K562 (cell line): ENCODE measurements around the gene SBF1.

Experiments
- CBX3 ChIP-seq, 2 experiments: IDR thresholded peaks; 1 replicate in 1 of 2; 2 replicates in 1 of 2; pipeline ENCODE4 v1.6.1; 2012; ENCODE audit warnings: inconsistent platforms in 2 of 2, low read length in 2 of 2, borderline replicate concordance in 1 of 2, control low read depth in 1 of 2
- JUN ChIP-seq, 2 experiments: sonication (generic) in 1 of 2; formaldehyde crosslinking in 1 of 2; IDR thresholded peaks; 2 replicates each; pipeline versions ENCODE4 v1.6.1 to v1.8.0; 2012 to 2022; ENCODE audit warnings: borderline replicate concordance in 2 of 2, mild to moderate bottlenecking in 2 of 2, improper control_type of control experiment in 1 of 2, low read depth in 1 of 2, low read length in 1 of 2, missing genetic modification reagents in 1 of 2
- POLR2AphosphoS5 ChIP-seq: IDR thresholded peaks from 2 replicates; pipeline ENCODE4 v1.6.1; 2011; ENCODE audit warnings: mild to moderate bottlenecking, low read depth, low read length, moderate library complexity; ENCODE audit not compliant: control insufficient read depth, insufficient read depth
- SMAD4 ChIP-seq: fragments of 250-450 bp; sonication (Bioruptor Pico); conservative IDR thresholded peaks from 2 replicates; pipeline ENCODE4 v1.8.0; 2021; ENCODE audit warnings: inconsistent platforms, mild to moderate bottlenecking, moderate library complexity
- ZFP1 ChIP-seq: fragments of 450-650 bp; formaldehyde crosslinking; IDR thresholded peaks from 2 replicates; pipeline ENCODE4 v1.4.0; 2020; ENCODE audit warnings: mild to moderate bottlenecking, mixed read lengths
- ZNF217 ChIP-seq: sonication (generic); formaldehyde crosslinking; IDR thresholded peaks from 2 replicates; pipeline ENCODE4 v1.8.0; 2022; ENCODE audit warnings: mild to moderate bottlenecking, missing genetic modification reagents
- ZNF232 ChIP-seq: sonication (generic); formaldehyde crosslinking; IDR thresholded peaks from 2 replicates; pipeline ENCODE4 v1.8.0; 2022; ENCODE audit warnings: mild to moderate bottlenecking, missing genetic modification reagents
- TF ChIP-seq, protein P1 (sequence below), 3 experiments: IDR thresholded peaks in 2 of 3; conservative IDR thresholded peaks in 1 of 3; 2 replicates each; pipeline ENCODE4 v1.5.1; 2011 to 2012; ENCODE audit warnings: low read length in 3 of 3, mild to moderate bottlenecking in 3 of 3, control low read depth in 2 of 3, improper control_type of control experiment in 1 of 3, inconsistent platforms in 1 of 3, low read depth in 1 of 3, mixed read lengths in 1 of 3, moderate library complexity in 1 of 3; ENCODE audit not compliant: insufficient read depth in 2 of 3

DNA sequence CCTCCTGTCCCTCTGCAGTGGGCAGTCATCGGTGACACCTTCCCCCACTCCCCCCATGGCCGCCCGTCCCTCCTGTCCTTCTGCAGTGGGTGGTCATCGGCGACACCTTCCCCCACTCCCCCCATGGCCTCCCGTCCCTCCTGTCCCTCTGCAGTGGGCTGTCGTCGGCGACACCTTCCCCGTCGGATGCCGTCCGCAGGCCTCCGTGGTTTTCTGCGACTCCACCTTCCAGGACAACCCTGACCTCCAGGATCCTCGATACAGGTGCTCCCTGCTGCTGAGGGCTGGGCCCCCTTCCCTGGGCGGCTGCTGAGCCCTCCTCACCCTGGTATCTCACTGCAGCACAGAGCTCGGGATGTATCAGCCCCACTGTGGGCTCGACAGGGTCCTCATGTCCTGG, 14.1 kb upstream of the SBF1 start:
- TF ChIP-seq SMAD4 = no peak
- no peak for TF ChIP-seq JUN (IDR thresholded peaks at IDR 0.05; ENCODE audit: borderline replicate concordance, low read depth, low read length)
- TF ChIP-seq JUN (CRISPR knock-in tag; IDR thresholded peaks at IDR 0.05; ENCODE audit: borderline replicate concordance) = no peak
- TF ChIP-seq ZNF217 = no peak
- no peak for TF ChIP-seq POLR2AphosphoS5
- no peak for TF ChIP-seq CBX3 (IDR thresholded peaks at IDR 0.05; ENCODE audit: borderline replicate concordance in 1 of 2, low read length in 2 of 2)
- TF ChIP-seq ZNF232 (CRISPR knock-in tag) = no peak
- TF ChIP-seq, protein P1, sequence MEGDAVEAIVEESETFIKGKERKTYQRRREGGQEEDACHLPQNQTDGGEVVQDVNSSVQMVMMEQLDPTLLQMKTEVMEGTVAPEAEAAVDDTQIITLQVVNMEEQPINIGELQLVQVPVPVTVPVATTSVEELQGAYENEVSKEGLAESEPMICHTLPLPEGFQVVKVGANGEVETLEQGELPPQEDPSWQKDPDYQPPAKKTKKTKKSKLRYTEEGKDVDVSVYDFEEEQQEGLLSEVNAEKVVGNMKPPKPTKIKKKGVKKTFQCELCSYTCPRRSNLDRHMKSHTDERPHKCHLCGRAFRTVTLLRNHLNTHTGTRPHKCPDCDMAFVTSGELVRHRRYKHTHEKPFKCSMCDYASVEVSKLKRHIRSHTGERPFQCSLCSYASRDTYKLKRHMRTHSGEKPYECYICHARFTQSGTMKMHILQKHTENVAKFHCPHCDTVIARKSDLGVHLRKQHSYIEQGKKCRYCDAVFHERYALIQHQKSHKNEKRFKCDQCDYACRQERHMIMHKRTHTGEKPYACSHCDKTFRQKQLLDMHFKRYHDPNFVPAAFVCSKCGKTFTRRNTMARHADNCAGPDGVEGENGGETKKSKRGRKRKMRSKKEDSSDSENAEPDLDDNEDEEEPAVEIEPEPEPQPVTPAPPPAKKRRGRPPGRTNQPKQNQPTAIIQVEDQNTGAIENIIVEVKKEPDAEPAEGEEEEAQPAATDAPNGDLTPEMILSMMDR (IDR thresholded peaks at IDR 0.05 in 2 of 3, conservative IDR thresholded peaks at IDR 0.05 in 1 of 3; ENCODE audit: insufficient read depth in 2 of 3, low read depth in 1 of 3, low read length in 3 of 3) = no peak
- TF ChIP-seq ZFP1 (CRISPR knock-in tag) = no peak
